HEK293 (cell line): ENCODE measurements around the gene PYGO2.

Source experiments
- TCF7L2 ChIP-seq: IDR thresholded peaks from 2 replicates; pipeline ENCODE4 v1.6.1; 2011; ENCODE audit warnings: low read depth, mild to moderate bottlenecking, inconsistent platforms, low read length, moderate library complexity, borderline replicate concordance
- ZNF670 ChIP-seq: fragments of 450-650 bp; formaldehyde crosslinking; IDR thresholded peaks from 2 replicates; pipeline ENCODE4 v1.5.1; 2016; ENCODE audit warnings: missing biosample characterization, missing genetic modification characterization, low read depth
- ZNF707 ChIP-seq: fragments of 450-650 bp; formaldehyde crosslinking; IDR thresholded peaks from 2 replicates; pipeline ENCODE4 v1.5.1; 2016; ENCODE audit warnings: missing biosample characterization, missing genetic modification characterization
- TF ChIP-seq, protein P1 (sequence below): fragments of 450-650 bp; formaldehyde crosslinking; IDR thresholded peaks from 2 replicates; pipeline ENCODE4 v1.5.1; 2016; ENCODE audit warnings: missing biosample characterization, missing genetic modification characterization
- TF ChIP-seq, protein P2 (sequence below): fragments of 450-650 bp; formaldehyde crosslinking; IDR thresholded peaks from 2 replicates; pipeline ENCODE4 v1.5.1; 2017; ENCODE audit warnings: missing biosample characterization, missing genetic modification characterization

DNA sequence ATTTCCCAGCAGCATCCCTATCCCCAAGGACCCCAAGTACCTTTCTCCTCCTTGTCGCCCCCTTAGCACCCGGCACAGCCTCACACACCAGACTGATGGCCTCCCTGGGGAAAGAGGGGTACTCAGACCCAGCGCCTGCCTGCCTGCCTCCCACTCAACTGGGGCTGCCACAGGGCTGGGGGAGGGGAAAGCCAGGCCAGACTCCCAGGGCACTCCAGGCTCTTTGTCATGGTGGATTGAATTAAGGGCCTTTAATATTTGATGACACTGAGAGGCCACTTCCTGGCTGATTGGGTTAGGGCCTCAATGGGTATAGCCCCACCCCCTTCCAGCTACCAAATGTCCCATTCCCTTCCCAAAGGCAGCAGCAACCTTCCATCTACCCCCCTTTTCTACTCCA lies 7.1 kb upstream of the PYGO2 start:
- TF ChIP-seq, protein P1, sequence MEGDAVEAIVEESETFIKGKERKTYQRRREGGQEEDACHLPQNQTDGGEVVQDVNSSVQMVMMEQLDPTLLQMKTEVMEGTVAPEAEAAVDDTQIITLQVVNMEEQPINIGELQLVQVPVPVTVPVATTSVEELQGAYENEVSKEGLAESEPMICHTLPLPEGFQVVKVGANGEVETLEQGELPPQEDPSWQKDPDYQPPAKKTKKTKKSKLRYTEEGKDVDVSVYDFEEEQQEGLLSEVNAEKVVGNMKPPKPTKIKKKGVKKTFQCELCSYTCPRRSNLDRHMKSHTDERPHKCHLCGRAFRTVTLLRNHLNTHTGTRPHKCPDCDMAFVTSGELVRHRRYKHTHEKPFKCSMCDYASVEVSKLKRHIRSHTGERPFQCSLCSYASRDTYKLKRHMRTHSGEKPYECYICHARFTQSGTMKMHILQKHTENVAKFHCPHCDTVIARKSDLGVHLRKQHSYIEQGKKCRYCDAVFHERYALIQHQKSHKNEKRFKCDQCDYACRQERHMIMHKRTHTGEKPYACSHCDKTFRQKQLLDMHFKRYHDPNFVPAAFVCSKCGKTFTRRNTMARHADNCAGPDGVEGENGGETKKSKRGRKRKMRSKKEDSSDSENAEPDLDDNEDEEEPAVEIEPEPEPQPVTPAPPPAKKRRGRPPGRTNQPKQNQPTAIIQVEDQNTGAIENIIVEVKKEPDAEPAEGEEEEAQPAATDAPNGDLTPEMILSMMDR: no peak
- TF ChIP-seq ZNF670 (no peak), ZNF707 (tag by site-specific recombination) (no peak), TCF7L2 (no peak)
- TF ChIP-seq, protein P2, sequence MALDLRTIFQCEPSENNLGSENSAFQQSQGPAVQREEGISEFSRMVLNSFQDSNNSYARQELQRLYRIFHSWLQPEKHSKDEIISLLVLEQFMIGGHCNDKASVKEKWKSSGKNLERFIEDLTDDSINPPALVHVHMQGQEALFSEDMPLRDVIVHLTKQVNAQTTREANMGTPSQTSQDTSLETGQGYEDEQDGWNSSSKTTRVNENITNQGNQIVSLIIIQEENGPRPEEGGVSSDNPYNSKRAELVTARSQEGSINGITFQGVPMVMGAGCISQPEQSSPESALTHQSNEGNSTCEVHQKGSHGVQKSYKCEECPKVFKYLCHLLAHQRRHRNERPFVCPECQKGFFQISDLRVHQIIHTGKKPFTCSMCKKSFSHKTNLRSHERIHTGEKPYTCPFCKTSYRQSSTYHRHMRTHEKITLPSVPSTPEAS (tag by site-specific recombination): no peak
